Measurements from ENCODE around the gene CPNE7. TPM values are rescaled to one million over a fixed set of nuclear protein-coding genes. Genes with fewer than 3 reads are reported as not detected.

Gene CPNE7
- total and polyA plus RNA-seq, 9 of the 15 experiments (the other 6 are each of a cell fraction or from before 2014, with no cell fraction given) = 0.30 to 73.4 (median 32.7) TPM

DNA sequence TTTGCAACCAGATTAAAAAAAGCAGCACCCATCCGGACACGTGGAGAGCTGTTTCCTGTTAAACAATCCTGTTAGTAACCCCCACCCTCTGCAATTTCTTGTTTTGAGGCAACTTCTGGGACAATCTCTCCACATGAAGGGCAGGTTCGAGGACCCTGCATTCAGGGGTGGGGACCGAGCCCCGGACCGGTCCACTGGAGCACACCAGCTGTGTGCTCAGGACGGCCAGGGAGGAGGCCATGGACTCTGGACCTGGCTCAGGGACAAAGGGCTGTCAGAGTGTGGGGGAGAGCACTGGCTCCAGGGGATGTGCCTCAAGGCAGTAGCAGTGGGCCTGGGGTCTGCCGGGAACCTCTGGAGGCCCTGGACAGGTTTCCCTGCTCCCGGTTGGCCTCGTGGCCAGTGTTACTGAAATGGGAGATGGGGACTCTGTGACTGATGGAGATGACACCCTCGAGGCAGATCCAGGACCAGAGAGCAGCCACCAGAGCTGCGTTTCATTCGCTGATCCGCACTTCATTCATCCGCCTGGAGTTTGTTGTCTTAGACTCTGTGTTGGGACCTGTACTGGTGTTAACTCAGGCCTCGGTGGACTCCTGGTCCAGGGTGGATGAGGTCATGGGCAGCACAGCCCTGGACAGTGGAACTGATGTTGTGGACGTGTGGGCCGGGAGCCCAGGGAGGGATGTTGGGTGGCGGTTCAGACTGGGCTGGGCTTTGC, 2.9 kb upstream of the CPNE7 start:
- no peaks in the 10 kb centered on the region for H3K9me3 ChIP-seq (replicated peaks; ENCODE audit: control insufficient read depth, insufficient read depth, low read depth, low read length)
- ChIA-PET CTCF (ENCODE audit: low intra/inter-chr PET ratio) (no interaction called here), POLR2A (interaction anchor here (0.6 to 1.3 kb wide), 4 partner anchors 9 to 305 kb away, joined by 3 to 6 read pairs (median 4); no protein-coding TSS in a partner anchor)
- no peak for DNase-seq (ENCODE audit: extremely low read depth in 1 of 4, low spot score in 3 of 4)
- ATAC-seq = no peak
- no peak for FAIRE-seq
- peaks cover 4% of the 10 kb centered on the region for H3K9me1 ChIP-seq (ENCODE audit: control insufficient read depth, insufficient read depth, low read length)
- H3K27me3 ChIP-seq (ENCODE audit: control insufficient read depth in 2 of 2, insufficient read depth in 2 of 2, low read length in 2 of 2) = no peaks in the 10 kb centered on the region
- H2AFZ ChIP-seq (ENCODE audit: low read depth, low read length) = 0 out of 2 replicates have a peak overlapping the region, but pooled peaks have one; percentile 5
- no peak overlapping the region for H3K4me3 ChIP-seq
- intact Hi-C loops (cut with micrococcal nuclease) = loop anchor here (10.0 kb wide), 1 partner anchor 72 kb away; no protein-coding TSS in a partner anchor
- H4K20me1 ChIP-seq (replicated peaks; ENCODE audit: control insufficient read depth, insufficient read depth, low read length) = 0 out of 2 replicates have a peak, but pooled peaks cover 2% of the 10 kb centered on the region
- BruUV-seq (replicated peaks) = no TSS peak
- H3K79me2 ChIP-seq (ENCODE audit: control insufficient read depth, insufficient read depth, low read length) = peaks cover 24% of the 10 kb centered on the region
- peaks cover 7% of the 10 kb centered on the region; the same call in 1 of the 3 replicates for H3K36me3 ChIP-seq (ENCODE audit: control insufficient read depth, insufficient read depth, low read length)
- peaks cover 5 to 76% of the 10 kb centered on the region in 2 experiments for H3K4me1 ChIP-seq (replicated peaks in 1 of 2; ENCODE audit: control insufficient read depth in 2 of 2, insufficient read depth in 2 of 2, low read length in 2 of 2)
- H3K9ac ChIP-seq (ENCODE audit: insufficient read depth in 1 of 2, low read depth in 2 of 2, low read length in 2 of 2) = peak overlapping the region in 1 of 2 experiments; percentile 75; a peak in 1 of 4 replicates
- in situ Hi-C loops (cut with MboI) = no loop called here
- WGBS (ENCODE audit: insufficient coverage, low coverage, missing lambda C conversion rate) = 72% methylated on average over 18 of the region's 19 CpGs
- H3K27ac ChIP-seq (ENCODE audit: extremely low read depth, low read depth, low read length) = no peak overlapping the region
- no peak overlapping the region for H3K4me2 ChIP-seq (ENCODE audit: insufficient read depth, low read length)
- TF ChIP-seq, protein P1, sequence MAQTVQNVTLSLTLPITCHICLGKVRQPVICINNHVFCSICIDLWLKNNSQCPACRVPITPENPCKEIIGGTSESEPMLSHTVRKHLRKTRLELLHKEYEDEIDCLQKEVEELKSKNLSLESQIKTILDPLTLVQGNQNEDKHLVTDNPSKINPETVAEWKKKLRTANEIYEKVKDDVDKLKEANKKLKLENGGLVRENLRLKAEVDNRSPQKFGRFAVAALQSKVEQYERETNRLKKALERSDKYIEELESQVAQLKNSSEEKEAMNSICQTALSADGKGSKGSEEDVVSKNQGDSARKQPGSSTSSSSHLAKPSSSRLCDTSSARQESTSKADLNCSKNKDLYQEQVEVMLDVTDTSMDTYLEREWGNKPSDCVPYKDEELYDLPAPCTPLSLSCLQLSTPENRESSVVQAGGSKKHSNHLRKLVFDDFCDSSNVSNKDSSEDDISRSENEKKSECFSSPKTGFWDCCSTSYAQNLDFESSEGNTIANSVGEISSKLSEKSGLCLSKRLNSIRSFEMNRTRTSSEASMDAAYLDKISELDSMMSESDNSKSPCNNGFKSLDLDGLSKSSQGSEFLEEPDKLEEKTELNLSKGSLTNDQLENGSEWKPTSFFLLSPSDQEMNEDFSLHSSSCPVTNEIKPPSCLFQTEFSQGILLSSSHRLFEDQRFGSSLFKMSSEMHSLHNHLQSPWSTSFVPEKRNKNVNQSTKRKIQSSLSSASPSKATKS (CRISPR knock-in tag; IDR thresholded peaks at IDR 0.05) = no peak
- TF ChIP-seq, protein P2, sequence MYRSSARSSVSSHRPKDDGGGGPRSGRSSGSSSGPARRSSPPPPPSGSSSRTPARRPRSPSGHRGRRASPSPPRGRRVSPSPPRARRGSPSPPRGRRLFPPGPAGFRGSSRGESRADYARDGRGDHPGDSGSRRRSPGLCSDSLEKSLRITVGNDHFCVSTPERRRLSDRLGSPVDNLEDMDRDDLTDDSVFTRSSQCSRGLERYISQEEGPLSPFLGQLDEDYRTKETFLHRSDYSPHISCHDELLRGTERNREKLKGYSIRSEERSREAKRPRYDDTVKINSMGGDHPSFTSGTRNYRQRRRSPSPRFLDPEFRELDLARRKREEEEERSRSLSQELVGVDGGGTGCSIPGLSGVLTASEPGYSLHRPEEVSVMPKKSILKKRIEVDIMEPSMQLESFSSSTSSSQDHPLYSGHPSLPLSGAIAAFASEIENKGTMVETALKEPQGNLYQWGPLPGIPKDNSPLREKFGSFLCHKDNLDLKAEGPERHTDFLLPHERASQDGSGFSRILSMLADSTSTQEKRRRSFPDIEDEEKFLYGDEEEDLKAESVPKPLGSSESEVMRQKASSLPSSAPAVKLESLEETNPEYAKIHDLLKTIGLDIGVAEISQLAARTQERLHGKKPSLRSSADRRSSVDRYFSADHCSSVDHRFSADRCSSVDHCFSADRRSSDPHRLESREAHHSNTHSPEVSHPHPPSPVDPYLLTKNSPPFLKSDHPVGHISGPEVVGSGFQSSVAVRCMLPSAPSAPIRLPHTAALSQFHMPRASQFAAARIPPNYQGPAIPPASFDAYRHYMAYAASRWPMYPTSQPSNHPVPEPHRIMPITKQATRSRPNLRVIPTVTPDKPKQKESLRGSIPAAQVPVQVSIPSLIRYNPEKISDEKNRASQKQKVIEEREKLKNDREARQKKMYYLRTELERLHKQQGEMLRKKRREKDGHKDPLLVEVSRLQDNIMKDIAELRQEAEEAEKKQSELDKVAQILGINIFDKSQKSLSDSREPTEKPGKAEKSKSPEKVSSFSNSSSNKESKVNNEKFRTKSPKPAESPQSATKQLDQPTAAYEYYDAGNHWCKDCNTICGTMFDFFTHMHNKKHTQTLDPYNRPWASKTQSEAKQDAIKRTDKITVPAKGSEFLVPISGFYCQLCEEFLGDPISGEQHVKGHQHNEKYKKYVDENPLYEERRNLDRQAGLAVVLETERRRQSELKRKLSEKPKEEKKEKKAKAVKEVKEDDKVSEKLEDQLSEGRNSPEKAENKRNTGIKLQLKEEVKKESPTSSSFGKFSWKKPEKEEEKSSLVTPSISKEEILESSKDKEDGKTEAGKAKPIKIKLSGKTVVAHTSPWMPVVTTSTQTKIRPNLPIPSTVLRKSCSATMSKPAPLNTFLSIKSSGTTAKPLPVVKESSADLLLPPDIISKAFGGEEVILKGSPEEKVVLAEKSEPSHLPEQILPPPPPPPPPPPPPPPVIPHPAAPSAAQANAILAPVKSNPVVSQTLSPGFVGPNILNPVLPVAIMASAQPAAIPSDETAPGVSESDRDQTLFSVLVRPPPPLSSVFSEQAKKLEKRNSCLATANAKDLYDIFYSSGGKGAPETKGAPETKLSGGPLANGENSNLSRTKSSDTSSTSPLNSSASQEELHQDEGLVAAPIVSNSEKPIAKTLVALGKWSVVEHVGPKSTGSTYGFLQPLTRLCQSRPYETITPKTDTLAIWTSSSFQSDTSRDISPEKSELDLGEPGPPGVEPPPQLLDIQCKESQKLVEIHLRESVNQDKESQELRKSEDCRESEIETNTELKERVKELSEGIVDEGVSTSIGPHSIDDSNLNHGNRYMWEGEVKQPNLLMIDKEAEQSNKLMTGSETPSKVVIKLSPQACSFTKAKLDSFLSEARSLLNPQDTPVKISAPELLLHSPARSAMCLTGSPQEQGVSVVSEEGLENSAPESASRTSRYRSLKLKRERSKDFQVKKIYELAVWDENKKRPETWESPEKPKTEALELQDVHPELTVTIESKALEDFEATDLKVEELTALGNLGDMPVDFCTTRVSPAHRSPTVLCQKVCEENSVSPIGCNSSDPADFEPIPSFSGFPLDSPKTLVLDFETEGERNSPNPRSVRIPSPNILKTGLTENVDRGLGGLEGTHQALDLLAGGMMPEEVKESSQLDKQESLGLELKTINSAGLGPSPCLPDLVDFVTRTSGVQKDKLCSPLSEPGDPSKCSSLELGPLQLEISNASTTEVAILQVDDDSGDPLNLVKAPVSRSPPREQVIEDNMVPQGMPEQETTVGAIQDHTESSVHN (IDR thresholded peaks at IDR 0.05; ENCODE audit: borderline replicate concordance in 1 of 2, low read depth in 1 of 2) = no peak
- TF ChIP-seq MTA1 (IDR thresholded peaks at IDR 0.05; ENCODE audit: borderline replicate concordance) (no peak), ZNF134 (CRISPR knock-in tag; conservative IDR thresholded peaks at IDR 0.05) (no peak), ZFX (CRISPR knock-in tag; IDR thresholded peaks at IDR 0.05) (no peak), ARHGAP35 (IDR thresholded peaks at IDR 0.05; ENCODE audit: partially characterized antibody) (no peak), FOXK1 (CRISPR knock-in tag; IDR thresholded peaks at IDR 0.05; ENCODE audit: borderline replicate concordance) (no peak), ZNF174 (CRISPR knock-in tag; IDR thresholded peaks at IDR 0.05) (no peak)

All from K562 (cell line).